NCI-H446 (cell line): ENCODE data around the gene DCUN1D4.

Experiments
- DNase-seq, 2 experiments: peaks; one replicate each; lab custom pipeline; 2025; lab: John Stamatoyannopoulos, UW

The DCUN1D4 gene

GRCh38 chr4:51842554-51843308 lies at the start of gene DCUN1D4:
TSS of gene DCUN1D4 (plus strand) at chr4:51843153. CDS start at chr4:51843243, 90 bp downstream.
- DNase-seq = peak; percentile 93 to 98

GRCh38 chr4:51820443-51821234 lies 22.3 kb upstream of the DCUN1D4 start:
- no peak for DNase-seq

- DNase-seq = no peak
Measured at GRCh38 chr4:51825341-51825740, 17.6 kb upstream of the DCUN1D4 start.

- DNase-seq = no peak
Measured at GRCh38 chr4:51830156-51830720, 12.7 kb upstream of the DCUN1D4 start.

- peak in 1 of 2 experiments; percentile 36 for DNase-seq
Measured at GRCh38 chr4:51831133-51831532, 11.8 kb upstream of the DCUN1D4 start.

- no peak for DNase-seq
Measured at GRCh38 chr4:51833236-51833635, 9.7 kb upstream of the DCUN1D4 start.

- DNase-seq = no peak
Measured at GRCh38 chr4:51835079-51835478, 7.9 kb upstream of the DCUN1D4 start.

- no peak for DNase-seq
Measured at GRCh38 chr4:51835855-51836254, 7.1 kb upstream of the DCUN1D4 start.

GRCh38 chr4:51836549-51836948 lies 6.4 kb upstream of the DCUN1D4 start:
- DNase-seq = no peak

- no peak for DNase-seq
Measured at GRCh38 chr4:51840781-51841180, 2.2 kb upstream of the DCUN1D4 start.

GRCh38 chr4:51842167-51842553 lies 793 bp upstream of the DCUN1D4 start:
- DNase-seq = no peak

GRCh38 chr4:51843309-51844152 lies 578 bp downstream of the DCUN1D4 start:
- no peak for DNase-seq

- peak; percentile 72 to 92 for DNase-seq
Measured at GRCh38 chr4:51844153-51845054, 1.5 kb downstream of the DCUN1D4 start.

GRCh38 chr4:51845055-51845426 lies 2.1 kb downstream of the DCUN1D4 start:
- DNase-seq = no peak

- DNase-seq = no peak
Measured at GRCh38 chr4:51845711-51846110, 2.8 kb downstream of the DCUN1D4 start.

- no peak for DNase-seq
Measured at GRCh38 chr4:51849430-51849829, 6.5 kb downstream of the DCUN1D4 start.

GRCh38 chr4:51850294-51850693 lies 7.3 kb downstream of the DCUN1D4 start:
- no peak for DNase-seq

GRCh38 chr4:51851090-51851936 lies 8.4 kb downstream of the DCUN1D4 start:
- DNase-seq = no peak

- DNase-seq = no peak
Measured at GRCh38 chr4:51851937-51852290, 9.0 kb downstream of the DCUN1D4 start.

- DNase-seq = no peak
Measured at GRCh38 chr4:51853027-51853682, 10.2 kb downstream of the DCUN1D4 start.
